ENCODE measurements around the gene PLA2R1.
A peak's percentile ranks its signal among the peaks of the same experiment; 100 is the strongest.

The PLA2R1 gene

GRCh38 chr2:160064916-160065315, 2.5 kb upstream of the PLA2R1 start:
- H3K36me3 ChIP-seq (ENCODE audit: control insufficient read depth in 2 of 2, insufficient read depth in 1 of 2, low read length in 2 of 2), result no peaks in the 10 kb centered on the region
- no peak overlapping the region for H3K27ac ChIP-seq (ENCODE audit: extremely low read depth, low read depth, low read length)
- ChIA-PET POLR2A (no interaction called here), CTCF (no interaction called here)
- no peak for TF ChIP-seq YY1 (tag by site-specific recombination; IDR thresholded peaks at IDR 0.05)
- peak; percentile 21; the same call in 1 of the 2 replicates for TF ChIP-seq ZIC2 (tag by site-specific recombination; IDR thresholded peaks at IDR 0.05)
- no peak overlapping the region for H3K4me3 ChIP-seq (ENCODE audit: low read depth, low read length)
- no peaks in the 10 kb centered on the region for H3K4me1 ChIP-seq (ENCODE audit: control insufficient read depth, insufficient read depth, low read length)
- no peaks in the 10 kb centered on the region for H3K9me3 ChIP-seq (ENCODE audit: control insufficient read depth, insufficient read depth, low read depth, low read length)

- Histone ChIP-seq H3K9me3 (ENCODE audit: control insufficient read depth, insufficient read depth, low read depth, low read length) (no peaks in the 10 kb centered on the region), H3K36me3 (ENCODE audit: control insufficient read depth in 2 of 2, insufficient read depth in 1 of 2, low read length in 2 of 2) (no peaks in the 10 kb centered on the region), H3K4me3 (ENCODE audit: low read depth, low read length) (no peak overlapping the region), H3K4me1 (ENCODE audit: control insufficient read depth, insufficient read depth, low read length) (no peaks in the 10 kb centered on the region), H3K27ac (ENCODE audit: extremely low read depth, low read depth, low read length) (no peak overlapping the region)
- CTCF ChIA-PET, result no interaction called here
- no peak for TF ChIP-seq ZNF146 (tag by site-specific recombination; IDR thresholded peaks at IDR 0.05)
- no peak for TF ChIP-seq ZNF48 (tag by site-specific recombination; IDR thresholded peaks at IDR 0.05)
- 0 out of 2 replicates have a peak, but pooled peaks have one; percentile 39 for TF ChIP-seq ZBTB44 (tag by site-specific recombination; IDR thresholded peaks at IDR 0.05)
- no peak for TF ChIP-seq ZNF501 (tag by site-specific recombination; IDR thresholded peaks at IDR 0.05)
- peak; percentile 55; the same call in 1 of the 2 replicates for TF ChIP-seq ZNF335 (tag by site-specific recombination; conservative IDR thresholded peaks at IDR 0.05)
- no peak for TF ChIP-seq ZNF114 (tag by site-specific recombination; IDR thresholded peaks at IDR 0.05)
- TF ChIP-seq ZNF394 (tag by site-specific recombination; IDR thresholded peaks at IDR 0.05; ENCODE audit: borderline replicate concordance), result no peak
- TF ChIP-seq ZNF248 (tag by site-specific recombination; IDR thresholded peaks at IDR 0.05), result no peak
- no peak for TF ChIP-seq ZNF624 (tag by site-specific recombination; IDR thresholded peaks at IDR 0.05)
- no peak for TF ChIP-seq ZBTB11 (tag by site-specific recombination; conservative IDR thresholded peaks at IDR 0.05; ENCODE audit: low read depth)
- TF ChIP-seq ZSCAN5A (tag by site-specific recombination; IDR thresholded peaks at IDR 0.05), result no peak
- TF ChIP-seq ZSCAN23 (tag by site-specific recombination; IDR thresholded peaks at IDR 0.05), result no peak
- no peak for TF ChIP-seq ZNF488 (tag by site-specific recombination; IDR thresholded peaks at IDR 0.05)
- no peak for TF ChIP-seq KLF9 (tag by site-specific recombination; IDR thresholded peaks at IDR 0.05; ENCODE audit: low read depth)
- TF ChIP-seq SP2 (tag by site-specific recombination; IDR thresholded peaks at IDR 0.05), result no peak
- TF ChIP-seq ZNF26 (tag by site-specific recombination; IDR thresholded peaks at IDR 0.05), result no peak
- TF ChIP-seq ZFP69B (tag by site-specific recombination; IDR thresholded peaks at IDR 0.05), result no peak
- POLR2A ChIA-PET, result no interaction called here
These were observed 1.6 kb upstream of the PLA2R1 start for GRCh38 chr2:160063879-160064612.
